Measurements from ENCODE around the gene GJB3. TPM values are rescaled to one million over a fixed set of nuclear protein-coding genes. Genes with fewer than 3 reads are reported as not detected.
"Not testable (repeated sequence)": the region's sequence is repeated elsewhere in the genome, so short reads cannot be mapped to it uniquely, and the experiment has no call there.

Gene GJB3
- total and polyA plus RNA-seq, 2 experiments from 2014 or later, result 0.43 TPM; not detected in 1

DNA sequence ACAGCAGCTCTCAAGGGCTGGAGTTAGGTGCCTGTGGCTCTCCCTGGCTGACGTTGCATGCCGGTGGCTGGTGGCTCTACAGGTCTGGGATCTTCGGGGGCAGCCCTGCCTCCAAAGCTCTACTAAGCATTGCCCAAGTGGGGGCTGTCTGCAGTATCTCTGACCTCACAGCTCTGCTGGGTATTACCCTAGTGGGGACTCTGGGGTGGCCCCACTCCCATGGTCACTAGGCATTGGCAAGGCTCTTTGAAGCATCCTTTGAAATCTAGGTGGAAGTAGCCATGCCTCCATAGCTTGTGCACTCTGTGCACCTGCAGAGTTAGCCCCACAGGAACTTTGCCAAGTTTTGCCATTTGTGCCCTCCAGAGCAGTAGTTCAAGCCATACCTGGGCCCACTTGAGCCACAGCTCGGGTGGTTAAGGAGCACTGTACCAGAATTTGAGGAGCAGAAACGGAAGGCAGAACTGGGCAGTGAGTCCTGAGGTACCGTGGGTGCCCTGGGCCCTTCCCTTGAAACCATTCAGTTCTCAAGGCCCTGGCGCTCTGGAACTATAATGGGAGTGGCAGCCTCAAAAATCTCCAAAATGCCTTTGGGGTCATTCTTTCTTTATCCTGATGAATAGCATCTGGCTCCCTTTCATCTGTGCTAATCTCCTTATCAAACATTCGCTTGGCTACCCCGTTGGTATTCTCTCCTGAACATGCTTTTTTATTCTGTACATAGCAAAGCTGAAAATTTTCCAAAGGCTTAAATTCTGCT, 27.2 kb downstream of the GJB3 start:
- Histone ChIP-seq H3K79me2 (ENCODE audit: insufficient read depth) (no peaks in the 10 kb centered on the region), H3K27ac (no peak overlapping the region), H2AFZ (no peak overlapping the region), H3F3A (ENCODE audit: insufficient read depth) (no peaks in the 10 kb centered on the region), H3K9me3 (ENCODE audit: low read depth) (no peaks in the 10 kb centered on the region), H3K36me3 (ENCODE audit: low read depth) (no peaks in the 10 kb centered on the region), H4K20me1 (ENCODE audit: insufficient read depth) (no peaks in the 10 kb centered on the region; the same call in 1 of the 2 replicates), H3K4me3 (no peak overlapping the region), H3K9me2 (ENCODE audit: insufficient read depth) (no peaks in the 10 kb centered on the region), H3K27me3 (replicated peaks; ENCODE audit: insufficient read depth) (no peaks in the 10 kb centered on the region), H3K4me1 (ENCODE audit: insufficient read depth) (peaks cover 8% of the 10 kb centered on the region), H3K9ac (no peak overlapping the region), H3K4me2 (ENCODE audit: unreplicated experiment) (no peak overlapping the region)
- WGBS, 2 experiments (ENCODE audit: low coverage in 1 of 2, low lambda C conversion rate in 2 of 2, missing lambda C conversion rate in 2 of 2), result 88 to 89% methylated on average over 8 to 9 of the region's 9 CpGs
- in situ Hi-C loops (cut with MboI), result no loop called here
- no peak for DNase-seq
- TF ChIP-seq EZH2phosphoT487 (IDR thresholded peaks at IDR 0.05; ENCODE audit: insufficient read depth, low read depth) (no peak), EZH2 (IDR thresholded peaks at IDR 0.05; ENCODE audit: insufficient read depth, poor library complexity, severe bottlenecking) (no peak)

GRCh38 chr1:34810781-34811180, 29.8 kb downstream of the GJB3 start:
- H3K9me2 ChIP-seq (ENCODE audit: insufficient read depth); H3K27me3 ChIP-seq (replicated peaks; ENCODE audit: insufficient read depth); H3K4me3 ChIP-seq; H2AFZ ChIP-seq; H3F3A ChIP-seq (ENCODE audit: insufficient read depth); H3K9me3 ChIP-seq (ENCODE audit: low read depth); H4K20me1 ChIP-seq (ENCODE audit: insufficient read depth); H3K79me2 ChIP-seq (ENCODE audit: insufficient read depth); H3K4me1 ChIP-seq (ENCODE audit: insufficient read depth); H3K36me3 ChIP-seq (ENCODE audit: low read depth); H3K27ac ChIP-seq; H3K4me2 ChIP-seq (ENCODE audit: unreplicated experiment); in situ Hi-C loops (cut with MboI); DNase-seq; H3K9ac ChIP-seq: not testable (repeated sequence)
- 90 to 92% methylated on average over 3 of the region's 3 CpGs for WGBS, 2 experiments (ENCODE audit: low coverage in 1 of 2, low lambda C conversion rate in 2 of 2, missing lambda C conversion rate in 2 of 2)

- H3K36me3 ChIP-seq (ENCODE audit: low read depth), result no peaks in the 10 kb centered on the region
- DNase-seq, result no peak
- H3K4me1 ChIP-seq (ENCODE audit: insufficient read depth), result no peaks in the 10 kb centered on the region
- no peaks in the 10 kb centered on the region for H3K9me3 ChIP-seq (ENCODE audit: low read depth)
- H3K27ac ChIP-seq, result no peak overlapping the region
- H3K9ac ChIP-seq, result no peak overlapping the region
- no peaks in the 10 kb centered on the region for H3K9me2 ChIP-seq (ENCODE audit: insufficient read depth)
- in situ Hi-C loops (cut with MboI), result no loop called here
- H3F3A ChIP-seq (ENCODE audit: insufficient read depth), result no peaks in the 10 kb centered on the region
- H3K27me3 ChIP-seq (replicated peaks; ENCODE audit: insufficient read depth), result no peaks in the 10 kb centered on the region
- H4K20me1 ChIP-seq (ENCODE audit: insufficient read depth), result no peaks in the 10 kb centered on the region
- no peak overlapping the region for H2AFZ ChIP-seq
- no peak overlapping the region for H3K4me2 ChIP-seq (ENCODE audit: unreplicated experiment)
- no peak overlapping the region for H3K4me3 ChIP-seq
- no peaks in the 10 kb centered on the region for H3K79me2 ChIP-seq (ENCODE audit: insufficient read depth)
- TF ChIP-seq EZH2phosphoT487 (IDR thresholded peaks at IDR 0.05; ENCODE audit: insufficient read depth, low read depth) (no peak), EZH2 (IDR thresholded peaks at IDR 0.05; ENCODE audit: insufficient read depth, poor library complexity, severe bottlenecking) (no peak)
These were observed 35.3 kb downstream of the GJB3 start for GRCh38 chr1:34816332-34816731.

DNA sequence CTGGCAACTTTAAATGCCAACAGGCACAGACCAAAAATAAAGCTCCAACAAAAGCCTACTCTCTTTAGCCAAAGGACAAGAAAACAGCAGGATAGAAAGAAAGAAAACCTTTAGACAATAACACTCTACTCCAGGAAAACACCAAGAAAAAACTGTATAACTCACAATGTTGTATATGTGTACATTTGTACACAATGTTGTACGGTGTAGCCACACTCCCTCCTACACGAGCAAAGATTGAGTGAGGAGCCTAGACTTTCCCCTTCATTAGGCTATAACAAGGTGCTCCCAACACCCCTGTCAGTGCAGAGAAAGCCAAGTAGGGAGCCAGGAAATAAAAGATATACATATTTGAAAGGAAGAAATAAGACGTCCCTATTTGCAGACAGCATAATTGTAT, 35.8 kb downstream of the GJB3 start:
- WGBS, 2 experiments (ENCODE audit: low coverage in 1 of 2, low lambda C conversion rate in 2 of 2, missing lambda C conversion rate in 2 of 2), result 56 to 57% methylated on average over 3 of the region's 3 CpGs
- TF ChIP-seq EZH2phosphoT487 (IDR thresholded peaks at IDR 0.05; ENCODE audit: insufficient read depth, low read depth) (no peak), EZH2 (IDR thresholded peaks at IDR 0.05; ENCODE audit: insufficient read depth, poor library complexity, severe bottlenecking) (no peak)
- Histone ChIP-seq H3K27ac (no peak overlapping the region), H3K9ac (no peak overlapping the region), H3K4me1 (ENCODE audit: insufficient read depth) (no peaks in the 10 kb centered on the region), H4K20me1 (ENCODE audit: insufficient read depth) (no peaks in the 10 kb centered on the region), H3K4me3 (no peak overlapping the region), H3K36me3 (ENCODE audit: low read depth) (no peaks in the 10 kb centered on the region), H3K9me3 (ENCODE audit: low read depth) (no peaks in the 10 kb centered on the region), H3K9me2 (ENCODE audit: insufficient read depth) (no peaks in the 10 kb centered on the region), H3F3A (ENCODE audit: insufficient read depth) (no peaks in the 10 kb centered on the region), H3K27me3 (replicated peaks; ENCODE audit: insufficient read depth) (no peaks in the 10 kb centered on the region), H3K4me2 (ENCODE audit: unreplicated experiment) (no peak overlapping the region), H2AFZ (no peak overlapping the region), H3K79me2 (ENCODE audit: insufficient read depth) (no peaks in the 10 kb centered on the region)
- in situ Hi-C loops (cut with MboI), result no loop called here
- DNase-seq, result no peak

- H3K4me3 ChIP-seq; H3K9me3 ChIP-seq (ENCODE audit: low read depth); in situ Hi-C loops (cut with MboI); H3K27ac ChIP-seq; H2AFZ ChIP-seq; H3K27me3 ChIP-seq (replicated peaks; ENCODE audit: insufficient read depth); H3K4me2 ChIP-seq (ENCODE audit: unreplicated experiment); H4K20me1 ChIP-seq (ENCODE audit: insufficient read depth); H3F3A ChIP-seq (ENCODE audit: insufficient read depth); H3K9me2 ChIP-seq (ENCODE audit: insufficient read depth); H3K4me1 ChIP-seq (ENCODE audit: insufficient read depth); H3K36me3 ChIP-seq (ENCODE audit: low read depth); H3K79me2 ChIP-seq (ENCODE audit: insufficient read depth); DNase-seq; H3K9ac ChIP-seq: not testable (repeated sequence)
- WGBS, 2 experiments (ENCODE audit: low coverage in 1 of 2, low lambda C conversion rate in 2 of 2, missing lambda C conversion rate in 2 of 2), result 81 to 86% methylated on average over 2 of the region's 2 CpGs
These were observed 37.8 kb downstream of the GJB3 start for GRCh38 chr1:34818862-34819261.

Measured in GM23248 (cell line).